KMS-11 (cell line): ENCODE data around the gene METTL15.
A peak's percentile ranks its signal among the peaks of the same experiment; 100 is the strongest.

ENCODE experiments used
- H2AFZ ChIP-seq: fragments of 200-600 bp; sonication (generic); 2 replicates; pipeline ENCODE4 v1.6.1; 2016; ENCODE audit warnings: antibody characterized with exemption, mixed run types, low read depth
- H3K27ac ChIP-seq: fragments of 200-600 bp; sonication (generic); 2 replicates; pipeline ENCODE4 v1.6.1; 2016; ENCODE audit warnings: mild to moderate bottlenecking, mixed run types
- H3K27me3 ChIP-seq: fragments of 200-600 bp; sonication (generic); 2 replicates; pipeline ENCODE4 v1.6.1; 2017; ENCODE audit warnings: mild to moderate bottlenecking, low read depth, mixed run types, moderate library complexity; ENCODE audit not compliant: insufficient read depth
- H3K36me3 ChIP-seq: fragments of 200-600 bp; sonication (generic); 2 replicates; pipeline ENCODE4 v1.6.1; 2017; ENCODE audit warnings: mild to moderate bottlenecking, mixed run types; ENCODE audit not compliant: insufficient read depth
- H3K4me1 ChIP-seq: fragments of 200-600 bp; sonication (generic); 2 replicates; pipeline ENCODE4 v1.6.1; 2016; ENCODE audit warnings: mild to moderate bottlenecking, low read depth, mixed run types; ENCODE audit not compliant: poor library complexity, severe bottlenecking
- H3K4me2 ChIP-seq: fragments of 200-600 bp; sonication (generic); 2 replicates; pipeline ENCODE4 v1.7.0; 2016; ENCODE audit warnings: mild to moderate bottlenecking, mixed run types
- H3K4me3 ChIP-seq: fragments of 200-600 bp; sonication (generic); IDR thresholded peaks from 2 replicates; pipeline ENCODE4 v1.6.1; 2017; ENCODE audit warnings: low read depth, low read length, mixed read lengths; ENCODE audit not compliant: insufficient read depth
- H3K79me2 ChIP-seq: fragments of 200-600 bp; sonication (generic); 2 replicates; pipeline ENCODE4 v1.6.1; 2016; ENCODE audit warnings: low read depth, mixed run types; ENCODE audit not compliant: insufficient read depth
- H3K9ac ChIP-seq: fragments of 200-600 bp; sonication (generic); 2 replicates; pipeline ENCODE4 v1.6.1; 2016; ENCODE audit warnings: mild to moderate bottlenecking, mixed run types
- H4K20me1 ChIP-seq: fragments of 200-600 bp; sonication (generic); 2 replicates; pipeline ENCODE4 v1.6.1; 2016; ENCODE audit warnings: mild to moderate bottlenecking, mixed run types; ENCODE audit not compliant: insufficient read depth
- CTCF ChIP-seq: fragments of 200-600 bp; sonication (generic); conservative IDR thresholded peaks from 2 replicates; pipeline ENCODE4 v1.6.1; 2017; ENCODE audit warnings: low read depth, mild to moderate bottlenecking, antibody characterized with exemption, low read length, moderate library complexity, mixed read lengths

Gene METTL15

GRCh38 chr11:28110821-28111200, 2.6 kb downstream of the METTL15 start:
- Histone ChIP-seq H4K20me1 (no peaks in the 10 kb centered on the region), H3K27me3 (no peaks in the 10 kb centered on the region), H3K36me3 (0 out of 2 replicates have a peak, but pooled peaks cover 5% of the 10 kb centered on the region), H3K9ac (peak overlapping the region; percentile 90), H2AFZ (peak overlapping the region; percentile 27), H3K4me1 (peaks cover 35% of the 10 kb centered on the region), H3K4me2 (peak overlapping the region; percentile 94), H3K79me2 (peaks cover 56% of the 10 kb centered on the region), H3K4me3 (peak overlapping the region; percentile 46), H3K27ac (peak overlapping the region; percentile 83)
- TF ChIP-seq CTCF: no peak

- no peak for TF ChIP-seq CTCF
- H3K4me2 ChIP-seq: no peak overlapping the region
These were observed 5.9 kb downstream of the METTL15 start for GRCh38 chr11:28114116-28114515.

GRCh38 chr11:28114731-28115130, 6.5 kb downstream of the METTL15 start:
- H3K9ac ChIP-seq: no peak overlapping the region
- no peak overlapping the region for H3K4me3 ChIP-seq
- H4K20me1 ChIP-seq: no peaks in the 10 kb centered on the region
- no peak overlapping the region for H2AFZ ChIP-seq
- 0 out of 2 replicates have a peak, but pooled peaks cover 5% of the 10 kb centered on the region for H3K36me3 ChIP-seq
- no peak overlapping the region for H3K27ac ChIP-seq
- H3K27me3 ChIP-seq: no peaks in the 10 kb centered on the region
- peaks cover 30% of the 10 kb centered on the region; the same call in 1 of the 2 replicates for H3K79me2 ChIP-seq
- TF ChIP-seq CTCF: no peak
- no peak overlapping the region for H3K4me2 ChIP-seq
- H3K4me1 ChIP-seq: peaks cover 10% of the 10 kb centered on the region

More at GRCh38 chr11:28114116-28114515, 5.9 kb downstream of the METTL15 start:
- Histone ChIP-seq H3K79me2 (peaks cover 32% of the 10 kb centered on the region; the same call in 1 of the 2 replicates), H4K20me1 (no peaks in the 10 kb centered on the region), H3K27me3 (no peaks in the 10 kb centered on the region), H2AFZ (no peak overlapping the region), H3K36me3 (0 out of 2 replicates have a peak, but pooled peaks cover 5% of the 10 kb centered on the region), H3K4me1 (peaks cover 16% of the 10 kb centered on the region), H3K4me3 (no peak overlapping the region), H3K9ac (no peak overlapping the region), H3K27ac (no peak overlapping the region)

GRCh38 chr11:28117712-28118111, 9.5 kb downstream of the METTL15 start:
- Histone ChIP-seq H2AFZ (no peak overlapping the region), H3K4me3 (no peak overlapping the region), H4K20me1 (no peaks in the 10 kb centered on the region), H3K36me3 (peaks cover 5% of the 10 kb centered on the region; the same call in 1 of the 2 replicates), H3K9ac (no peak overlapping the region), H3K4me2 (no peak overlapping the region), H3K27me3 (no peaks in the 10 kb centered on the region), H3K79me2 (0 out of 2 replicates have a peak, but pooled peaks cover 7% of the 10 kb centered on the region), H3K4me1 (no peaks in the 10 kb centered on the region), H3K27ac (no peak overlapping the region)
- no peak for TF ChIP-seq CTCF
